AML-193 (cell line): Measurements from ENCODE around the gene MBOAT2.
"Not testable (repeated sequence)": the region's sequence is repeated elsewhere in the genome, so short reads cannot be mapped to it uniquely, and the experiment has no call there.

ENCODE experiments used
- DNase-seq, 2 experiments: peaks; one replicate each; lab custom pipeline; 2025; lab: John Stamatoyannopoulos, UW

MBOAT2 gene

GRCh38 chr2:8957628-8958027 is 45.9 kb downstream of the MBOAT2 start:
- no peak for DNase-seq

- no peak for DNase-seq
Observed at GRCh38 chr2:8956774-8957173, 46.7 kb downstream of the MBOAT2 start.

- no peak for DNase-seq
Observed at GRCh38 chr2:8954990-8955389, 48.5 kb downstream of the MBOAT2 start.

GRCh38 chr2:8953525-8953924 is 50.0 kb downstream of the MBOAT2 start:
- no peak for DNase-seq

- DNase-seq: no peak
Observed at GRCh38 chr2:8939486-8940114, 63.9 kb downstream of the MBOAT2 start.

- no peak for DNase-seq
Observed at GRCh38 chr2:8938384-8938783, 65.1 kb downstream of the MBOAT2 start.

GRCh38 chr2:8935982-8936381 is 67.5 kb downstream of the MBOAT2 start:
- DNase-seq: no peak

- no peak for DNase-seq
Observed at GRCh38 chr2:8934338-8934737, 69.1 kb downstream of the MBOAT2 start.

GRCh38 chr2:8932702-8933101 is 70.8 kb downstream of the MBOAT2 start:
- no peak for DNase-seq

- DNase-seq: not testable (repeated sequence)
Observed at GRCh38 chr2:8930185-8930584, 73.3 kb downstream of the MBOAT2 start.

GRCh38 chr2:8929128-8929527 is 74.4 kb downstream of the MBOAT2 start:
- DNase-seq: no peak

GRCh38 chr2:8927510-8928455 is 75.7 kb downstream of the MBOAT2 start:
- no peak for DNase-seq

GRCh38 chr2:8926356-8926755 is 77.1 kb downstream of the MBOAT2 start:
- no peak for DNase-seq

GRCh38 chr2:8925411-8925810 is 78.1 kb downstream of the MBOAT2 start:
- DNase-seq: no peak

- DNase-seq: no peak
Observed at GRCh38 chr2:8923183-8923582, 80.3 kb downstream of the MBOAT2 start.

- no peak for DNase-seq
Observed at GRCh38 chr2:8922431-8922830, 81.1 kb downstream of the MBOAT2 start.

- DNase-seq: no peak
Observed at GRCh38 chr2:8918412-8918811, 85.1 kb downstream of the MBOAT2 start.

GRCh38 chr2:8915941-8916340 is 87.5 kb downstream of the MBOAT2 start:
- DNase-seq: no peak

GRCh38 chr2:8913767-8914166 is 89.7 kb downstream of the MBOAT2 start:
- not testable (repeated sequence) for DNase-seq

GRCh38 chr2:8907764-8908288 is 95.7 kb downstream of the MBOAT2 start:
- no peak for DNase-seq

- not testable (repeated sequence) for DNase-seq
Observed at GRCh38 chr2:8903924-8904323, 99.6 kb downstream of the MBOAT2 start.

GRCh38 chr2:8902757-8903156 is 100.7 kb downstream of the MBOAT2 start:
- DNase-seq: not testable (repeated sequence)

- DNase-seq: not testable (repeated sequence)
Observed at GRCh38 chr2:8897206-8897605, 106.3 kb downstream of the MBOAT2 start.
